ENCODE results near the gene PARVG.

Gene PARVG

GRCh38 chr22:44155115-44155514 is 25.6 kb upstream of the PARVG start:
- DNase-seq = no peak

GRCh38 chr22:44157916-44158618 is 22.7 kb upstream of the PARVG start:
- no peak for DNase-seq

- no peak for DNase-seq
Measured at GRCh38 chr22:44158816-44159215, 21.9 kb upstream of the PARVG start.

GRCh38 chr22:44159221-44159620 is 21.5 kb upstream of the PARVG start:
- DNase-seq = no peak

GRCh38 chr22:44159811-44160210 is 20.9 kb upstream of the PARVG start:
- DNase-seq = no peak

- no peak for DNase-seq
Measured at GRCh38 chr22:44160421-44160820, 20.3 kb upstream of the PARVG start.

- no peak for DNase-seq
Measured at GRCh38 chr22:44161673-44162072, 19.1 kb upstream of the PARVG start.

- DNase-seq = no peak
Measured at GRCh38 chr22:44162960-44163359, 17.8 kb upstream of the PARVG start.

GRCh38 chr22:44163536-44163935 is 17.2 kb upstream of the PARVG start:
- no peak for DNase-seq

- DNase-seq = no peak
Measured at GRCh38 chr22:44164031-44164430, 16.7 kb upstream of the PARVG start.

GRCh38 chr22:44165286-44165874 is 15.3 kb upstream of the PARVG start:
- DNase-seq = no peak

GRCh38 chr22:44166498-44167276 is 14.0 kb upstream of the PARVG start:
- DNase-seq = no peak

- no peak for DNase-seq
Measured at GRCh38 chr22:44167501-44167900, 13.2 kb upstream of the PARVG start.

GRCh38 chr22:44168206-44168605 is 12.5 kb upstream of the PARVG start:
- no peak for DNase-seq

GRCh38 chr22:44170470-44170869 is 10.3 kb upstream of the PARVG start:
- DNase-seq = no peak

GRCh38 chr22:44171561-44171960 is 9.2 kb upstream of the PARVG start:
- peak; percentile 80 for DNase-seq

GRCh38 chr22:44172370-44173108 is 8.2 kb upstream of the PARVG start:
- DNase-seq = peak; percentile 99

GRCh38 chr22:44173154-44173553 is 7.6 kb upstream of the PARVG start:
- DNase-seq = no peak

- no peak for DNase-seq
Measured at GRCh38 chr22:44175676-44176075, 5.0 kb upstream of the PARVG start.

GRCh38 chr22:44179196-44179988 is 1.3 kb upstream of the PARVG start:
- DNase-seq = no peak

- peak; percentile 15 for DNase-seq
Measured at GRCh38 chr22:44179989-44180705, 578 bp upstream of the PARVG start.

Data from inflammatory macrophage treated with lipopolysaccharide for 4 hours (primary cell).